Measurements from ENCODE around the gene POMGNT2.

POMGNT2 gene

DNA sequence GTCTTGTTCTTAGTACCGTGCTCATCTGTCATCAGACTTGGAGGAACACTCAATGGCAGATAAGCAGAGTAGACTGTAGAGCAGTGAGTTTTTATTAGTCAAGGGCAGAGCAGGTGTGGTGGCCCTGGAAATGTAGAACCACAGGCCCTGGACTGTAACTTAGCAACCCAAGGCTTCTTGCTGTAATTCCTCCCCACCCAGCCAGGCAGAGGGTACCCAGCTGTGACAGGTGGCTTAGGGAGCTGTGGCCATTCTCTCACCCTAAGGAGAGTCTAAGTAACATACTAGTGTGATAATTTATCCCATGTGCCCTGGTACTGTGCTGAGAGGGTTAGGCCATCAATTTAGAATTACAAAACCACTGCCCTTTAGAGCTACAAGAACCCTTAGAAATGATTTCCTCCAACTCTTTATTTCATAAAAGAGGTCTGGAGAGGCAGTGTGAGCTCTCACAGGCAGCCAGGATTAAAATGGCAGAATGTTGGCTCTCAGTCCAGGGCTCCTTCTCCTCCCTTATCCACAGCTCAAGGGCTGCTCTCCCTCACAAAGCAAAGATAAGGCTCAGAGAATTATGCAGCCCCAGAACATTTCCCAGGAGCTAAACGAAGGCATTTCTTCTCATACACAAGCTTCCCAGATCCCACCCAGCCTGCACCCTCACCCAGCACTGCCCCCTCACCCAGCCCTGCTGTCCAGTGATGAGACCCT is 3.0 kb downstream of the POMGNT2 start:
- no peak for DNase-seq (ENCODE audit: low read depth, low spot score)

DNA sequence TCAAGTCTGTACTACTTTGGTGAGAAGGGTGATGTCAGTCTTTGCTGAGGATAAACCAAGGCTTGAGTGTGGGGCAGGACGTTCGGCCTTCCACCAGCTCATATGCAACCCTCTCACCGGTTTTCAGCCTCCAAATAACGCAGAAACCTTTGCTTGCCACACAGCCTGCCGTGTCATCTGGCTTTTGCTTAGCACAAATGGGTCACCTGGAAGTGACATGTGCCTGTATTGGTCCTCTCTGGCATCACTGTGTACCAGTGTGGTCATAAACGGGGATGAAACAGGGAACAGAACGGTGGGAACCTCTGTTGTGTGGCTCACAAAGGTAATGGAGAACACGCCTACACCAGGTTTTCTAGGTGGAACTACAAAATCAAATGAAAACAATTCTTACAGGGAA is 7.1 kb downstream of the POMGNT2 start:
- DNase-seq (ENCODE audit: low read depth, low spot score), result no peak

DNA sequence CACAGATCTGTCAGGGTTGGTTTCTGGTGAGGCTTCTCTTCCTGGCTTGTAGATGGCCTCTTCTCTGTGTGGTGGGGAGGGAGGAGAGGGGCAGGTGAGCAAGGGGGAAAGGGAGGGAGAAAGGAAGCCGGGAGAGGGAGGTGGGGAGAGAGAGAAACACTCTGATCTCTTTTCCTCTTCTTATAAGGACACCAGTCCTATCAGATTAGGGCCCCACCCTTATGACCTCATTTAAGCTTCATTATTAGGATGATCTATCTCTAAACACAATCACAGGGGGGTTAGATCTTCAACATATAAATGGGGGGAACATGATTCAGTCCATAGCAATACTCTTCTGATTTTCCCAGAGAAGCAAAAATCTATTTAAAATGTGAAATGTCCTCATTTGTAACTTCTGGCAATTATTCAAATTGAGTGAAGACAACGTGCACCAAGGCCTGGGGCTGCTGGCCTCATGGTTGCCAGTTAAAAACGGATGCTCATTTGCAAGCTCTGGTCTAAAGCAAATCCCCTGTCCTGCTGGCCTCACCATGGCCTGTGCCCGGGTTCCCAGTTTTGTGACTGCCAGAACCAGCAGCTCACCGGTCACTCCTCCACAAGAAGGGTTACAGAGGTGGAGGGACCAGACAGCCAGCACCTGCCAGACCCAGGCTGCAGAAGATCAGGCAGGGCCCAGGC is 8.3 kb downstream of the POMGNT2 start:
- DNase-seq (ENCODE audit: low read depth, low spot score), result no peak

DNA sequence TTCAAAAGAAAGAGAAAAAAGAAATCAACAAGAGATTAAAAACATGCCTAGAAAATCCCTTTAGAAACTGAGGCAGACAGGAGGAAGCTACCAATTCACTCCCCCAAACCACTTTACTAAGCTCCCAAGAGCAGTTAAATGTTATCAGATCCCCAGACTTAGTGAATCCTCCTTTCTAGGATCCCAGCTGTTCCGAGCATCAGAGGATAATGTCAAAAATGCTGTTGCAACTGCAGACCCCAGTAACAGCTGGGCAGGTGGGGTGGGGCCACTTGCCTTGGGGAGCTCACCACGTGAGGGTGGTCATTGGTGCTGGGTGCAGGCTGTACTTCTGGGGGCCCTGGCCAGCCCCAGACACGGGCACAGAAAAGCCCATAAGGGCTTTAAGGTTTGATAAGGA is 9.1 kb downstream of the POMGNT2 start:
- DNase-seq (ENCODE audit: low read depth, low spot score), result no peak

DNA sequence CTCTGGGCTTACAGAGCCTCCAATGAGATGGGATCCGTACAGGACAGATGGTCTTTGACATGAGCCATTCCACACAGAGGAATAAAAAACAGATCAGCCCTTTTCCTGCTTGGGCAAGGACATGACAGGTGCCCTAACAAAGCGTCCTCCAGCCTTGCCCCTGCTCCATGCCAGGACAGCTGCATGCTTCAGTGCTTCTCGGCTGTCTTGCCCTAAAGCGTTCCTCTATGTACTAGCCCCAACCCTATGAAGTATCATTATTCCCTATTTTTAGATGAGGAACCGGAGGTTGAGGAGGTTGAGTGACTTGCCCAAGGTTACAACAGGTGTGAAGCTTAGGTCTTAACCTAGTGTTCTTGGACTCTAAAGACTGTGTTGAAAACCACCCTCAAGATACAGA is 10.5 kb downstream of the POMGNT2 start:
- no peak for DNase-seq (ENCODE audit: low read depth, low spot score)

DNA sequence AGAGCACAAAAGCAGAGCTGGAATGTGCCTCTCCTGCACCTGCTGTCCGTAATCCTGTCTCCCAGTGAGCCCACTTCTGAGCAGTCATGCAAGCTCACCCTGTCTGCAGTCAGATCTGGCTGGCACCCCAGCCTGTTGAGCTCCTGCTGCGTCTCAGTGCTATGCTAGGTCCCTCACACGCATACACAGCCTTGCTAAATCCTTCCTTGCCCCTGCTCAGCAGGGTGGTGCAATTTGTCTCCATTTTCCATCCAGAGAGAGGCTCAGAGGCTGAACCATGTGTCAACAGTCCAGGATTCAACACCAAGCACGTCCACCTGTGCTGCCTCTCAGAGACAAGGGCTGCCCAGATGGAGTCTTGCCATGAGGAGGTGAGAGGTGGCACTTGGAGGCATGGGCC is 11.0 kb downstream of the POMGNT2 start:
- no peak for DNase-seq (ENCODE audit: low read depth, low spot score)

DNA sequence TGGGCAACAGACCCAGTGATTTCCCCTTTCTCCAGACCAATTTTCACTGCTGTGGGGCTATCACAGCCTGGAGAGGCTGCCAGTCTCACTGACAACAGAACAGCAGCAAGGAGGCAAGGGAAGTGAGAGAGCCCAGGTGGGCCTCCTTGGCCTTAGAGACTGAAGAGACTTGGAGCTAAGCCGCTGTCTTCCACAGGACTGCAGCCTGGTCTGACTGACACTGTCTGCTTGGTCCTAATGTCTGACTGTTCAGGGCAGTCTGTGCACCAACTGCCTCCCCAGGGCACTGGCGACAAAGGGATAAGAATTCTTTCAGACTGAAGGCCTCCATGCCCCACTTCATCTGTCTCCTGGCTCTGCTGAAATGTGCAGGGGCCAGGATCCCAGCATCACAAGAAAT is 11.5 kb downstream of the POMGNT2 start:
- no peak for DNase-seq (ENCODE audit: low read depth, low spot score)

DNA sequence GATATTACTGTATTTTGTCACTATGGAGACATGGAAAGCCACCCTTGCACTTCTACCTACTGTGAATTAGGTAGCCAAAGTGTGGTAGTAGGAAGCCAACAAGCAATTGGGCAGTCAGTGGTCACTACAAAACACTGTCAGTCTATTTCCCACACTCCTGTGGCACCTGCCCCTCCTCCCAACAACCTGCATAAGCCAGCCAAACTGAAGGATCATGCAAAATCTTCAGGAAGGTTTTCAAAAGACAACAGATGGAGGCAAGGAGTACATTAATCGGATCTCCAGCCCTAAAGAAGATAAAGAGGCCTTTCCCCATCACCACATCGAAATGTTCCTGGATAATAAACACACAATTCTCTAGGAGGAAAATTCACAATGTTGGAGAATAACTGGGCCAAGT is 11.9 kb downstream of the POMGNT2 start:
- DNase-seq (ENCODE audit: low read depth, low spot score), result no peak

DNA sequence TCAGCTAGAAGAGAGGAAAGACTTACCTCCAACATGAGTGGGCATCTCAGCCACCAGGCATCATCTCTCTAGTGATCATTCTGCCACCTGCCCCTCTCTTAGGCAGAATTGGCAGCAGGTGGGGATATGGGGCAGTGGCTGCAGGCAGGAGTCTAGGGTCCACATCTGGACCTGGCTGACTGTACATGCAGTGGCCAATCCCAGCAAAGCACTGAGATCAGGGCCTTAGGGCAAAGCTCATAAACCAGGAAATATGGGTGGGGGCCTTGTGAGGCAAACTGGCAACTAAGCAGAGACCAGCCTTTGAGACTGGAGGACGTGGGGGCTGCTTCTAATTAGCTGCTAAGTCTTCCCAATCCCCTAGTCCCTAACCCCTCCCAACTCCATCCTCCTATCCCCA is 12.9 kb downstream of the POMGNT2 start:
- DNase-seq (ENCODE audit: low read depth, low spot score), result no peak

DNA sequence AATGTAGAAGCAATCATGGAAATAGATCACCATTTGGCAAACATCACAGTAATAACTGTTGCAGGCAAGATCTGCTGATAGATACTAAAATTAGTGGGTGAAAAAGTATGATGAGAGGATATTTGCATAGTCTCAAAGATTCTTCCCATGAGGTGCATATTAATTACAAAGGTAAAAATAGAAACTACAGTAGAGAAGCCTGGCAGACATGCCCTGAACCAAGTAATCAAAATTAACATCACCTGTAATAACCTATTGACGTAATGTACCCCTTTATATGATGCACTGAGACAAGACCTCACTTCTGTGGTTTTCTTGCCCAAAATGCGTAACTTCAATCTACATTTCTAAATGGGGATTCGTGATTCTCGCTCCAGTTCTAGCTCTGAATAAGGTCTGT is 14.4 kb downstream of the POMGNT2 start:
- no peak for DNase-seq (ENCODE audit: low read depth, low spot score)

DNA sequence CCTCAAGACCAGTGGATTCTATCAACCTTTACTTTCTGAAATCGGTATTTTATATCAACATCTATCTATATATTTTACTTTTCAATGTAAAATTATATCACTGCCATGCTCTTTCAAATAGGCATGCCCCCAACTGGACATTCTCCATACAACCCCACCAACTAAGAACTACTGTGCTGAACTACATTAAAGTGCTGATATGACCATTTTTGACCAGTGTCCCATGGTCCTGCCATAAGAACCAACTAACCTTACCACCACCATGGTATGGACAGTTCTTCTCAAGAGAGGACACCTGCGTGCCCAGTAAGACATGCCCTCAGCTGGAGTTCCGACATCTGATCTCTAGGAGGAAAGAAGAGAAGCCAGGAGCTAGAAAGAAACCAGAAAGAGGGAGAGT is 15.6 kb downstream of the POMGNT2 start:
- DNase-seq (ENCODE audit: low read depth, low spot score), result no peak

DNA sequence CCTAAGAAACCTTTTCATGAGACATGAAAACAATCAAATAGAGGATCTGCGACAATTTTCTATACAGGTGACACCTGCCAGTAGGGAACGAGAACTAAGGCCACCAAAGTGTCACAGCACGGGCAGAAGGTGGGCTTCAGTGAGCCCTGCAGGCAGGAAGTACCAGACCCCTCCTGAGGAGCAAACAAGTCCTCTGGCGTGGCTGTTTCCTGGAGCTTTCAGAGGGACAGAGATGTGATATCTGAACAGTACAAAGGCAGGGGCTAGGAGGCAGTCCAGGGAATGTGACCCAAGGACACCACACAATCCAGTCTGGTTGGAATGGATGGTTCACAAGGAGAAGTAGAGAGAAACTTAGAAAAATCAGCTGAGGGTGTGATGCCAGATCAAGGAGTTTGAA is 16.8 kb downstream of the POMGNT2 start:
- no peak for DNase-seq (ENCODE audit: low read depth, low spot score)

DNA sequence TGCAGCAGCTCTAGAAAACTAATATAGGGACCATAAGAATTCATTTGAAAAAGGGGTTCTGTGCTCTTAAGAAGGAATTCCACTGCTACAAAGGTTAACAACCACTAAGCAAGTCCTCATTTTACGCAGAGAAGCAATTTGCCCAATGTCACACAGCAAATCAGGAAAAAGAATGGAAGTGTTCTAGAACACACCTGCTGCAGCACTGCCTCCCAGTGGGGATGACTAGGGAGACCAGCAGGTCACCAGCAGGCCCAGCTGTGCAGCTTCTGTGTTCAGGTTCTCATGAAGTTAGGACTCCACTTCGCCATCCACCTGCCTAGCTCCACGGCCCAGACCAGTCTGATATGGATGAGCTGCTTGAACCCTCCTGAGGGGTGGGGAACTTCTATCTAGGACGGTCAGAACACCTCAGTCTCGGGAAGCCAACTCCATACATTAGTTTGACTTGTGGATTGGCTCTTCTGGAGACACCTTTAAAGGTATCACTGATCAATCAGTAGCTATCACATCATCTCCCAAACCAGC is 18.6 kb downstream of the POMGNT2 start:
- DNase-seq (ENCODE audit: low read depth, low spot score), result no peak

DNA sequence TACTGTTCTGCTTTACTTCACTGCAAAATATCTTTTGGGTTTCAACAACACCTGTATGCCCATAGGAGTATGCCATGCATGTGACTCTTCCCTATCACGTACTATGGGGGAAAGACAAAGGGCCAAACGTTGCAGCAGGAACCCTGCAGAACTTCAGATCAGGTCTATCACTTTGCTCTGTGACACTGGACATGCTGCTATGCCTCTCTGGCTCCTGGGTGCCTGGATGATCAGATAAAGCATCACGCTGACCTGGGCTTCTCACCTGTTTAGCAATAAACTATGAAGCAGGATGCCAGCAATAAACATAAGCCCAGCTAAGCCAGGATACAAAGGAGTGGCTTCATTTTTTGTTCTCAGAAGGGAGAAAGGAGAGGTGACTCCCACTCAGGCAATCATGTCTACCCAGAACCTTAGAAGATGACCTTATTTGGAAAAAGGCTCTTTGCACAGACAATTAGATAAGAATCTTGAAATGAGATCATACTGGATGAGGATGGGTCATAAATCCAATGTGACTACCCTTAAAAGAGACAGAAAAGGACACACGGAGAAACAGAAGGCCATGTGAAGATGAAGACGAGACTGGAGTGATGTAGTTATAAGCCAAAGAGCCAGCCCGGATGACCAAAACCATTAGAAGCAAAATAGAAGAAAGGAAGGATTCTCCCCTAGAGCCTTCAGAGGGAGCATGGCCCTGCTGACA is 19.3 kb downstream of the POMGNT2 start:
- no peak for DNase-seq (ENCODE audit: low read depth, low spot score)

DNA sequence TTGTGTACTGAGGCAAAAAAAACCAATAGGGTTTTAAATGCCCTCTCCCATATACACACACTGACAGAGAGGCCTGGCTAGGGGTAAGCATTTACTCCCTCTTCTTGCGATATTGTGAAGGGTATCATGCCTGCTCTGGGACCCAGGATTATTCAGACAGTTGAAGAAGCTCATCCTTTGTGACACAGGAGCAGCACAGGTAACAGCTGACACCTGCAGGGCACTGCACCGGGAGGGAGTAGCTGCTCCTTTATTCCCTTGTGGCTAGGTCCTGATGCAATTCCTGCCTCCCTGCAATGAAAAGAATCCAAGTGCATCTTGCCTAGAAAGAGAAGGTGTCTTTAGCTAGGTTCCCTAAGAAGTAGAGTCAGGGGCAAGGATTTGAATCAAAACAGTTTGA is 23.4 kb downstream of the POMGNT2 start:
- DNase-seq (ENCODE audit: low read depth, low spot score), result no peak

DNA sequence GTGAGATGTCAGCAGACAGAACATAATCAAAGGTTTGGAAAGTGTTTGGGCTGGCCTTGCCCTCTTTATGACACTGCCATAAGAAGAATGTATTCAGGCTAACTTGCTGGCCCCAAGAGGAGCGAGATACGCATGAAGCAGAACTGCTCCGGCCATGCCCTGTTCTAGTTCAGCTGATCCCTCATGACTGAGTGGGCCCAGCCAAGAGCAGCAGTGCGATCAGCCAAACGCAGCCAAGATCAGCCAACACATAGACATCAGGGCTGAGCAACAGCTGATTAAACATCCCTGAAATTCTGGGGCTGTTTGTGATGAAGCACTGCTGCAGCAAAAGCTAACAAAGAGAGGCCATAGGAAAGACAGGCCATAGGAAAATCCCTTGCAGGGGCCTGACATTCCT is 24.1 kb downstream of the POMGNT2 start:
- DNase-seq (ENCODE audit: low read depth, low spot score), result no peak

DNA sequence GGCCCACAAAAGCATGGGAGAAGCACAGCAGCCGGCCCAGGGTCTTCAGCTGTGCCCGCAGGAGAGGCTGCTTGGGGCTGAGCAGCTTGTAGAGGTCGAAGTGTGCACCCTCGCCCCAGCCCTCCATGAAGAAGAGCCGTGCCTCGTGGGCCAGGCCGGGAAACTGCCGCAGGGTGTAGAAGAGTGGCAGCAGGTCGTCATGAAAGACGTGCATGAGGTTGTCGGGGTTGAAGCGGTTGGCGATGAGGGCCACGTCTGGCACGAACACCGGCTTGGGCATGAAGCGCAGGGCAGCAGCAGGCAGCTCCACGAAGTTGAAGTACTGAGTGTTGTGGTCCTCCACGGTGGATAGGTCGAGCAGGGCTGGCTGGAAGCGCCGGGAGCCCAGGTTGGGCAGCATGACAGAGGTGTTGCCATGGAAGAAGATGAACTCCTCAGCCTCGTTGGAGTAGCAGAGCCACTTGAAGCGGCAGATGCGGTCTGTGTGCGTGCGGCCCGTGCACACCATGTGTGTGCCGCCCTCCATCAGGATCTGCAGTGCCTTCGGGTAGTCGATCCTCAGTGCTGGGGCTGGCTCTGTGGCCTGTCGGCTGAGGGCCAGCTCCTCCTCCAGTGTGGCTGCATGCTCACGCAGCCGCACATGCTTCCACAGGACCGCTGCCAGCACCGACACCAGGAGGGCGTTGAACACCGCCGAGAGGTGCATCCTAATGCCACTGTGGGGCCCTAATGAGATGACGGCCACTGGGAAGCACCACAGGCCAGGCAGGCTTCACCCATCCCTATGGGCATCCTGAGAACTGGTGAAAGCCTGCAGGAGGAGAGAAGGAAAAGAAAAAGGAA is 24.9 kb downstream of the POMGNT2 start:
- DNase-seq (ENCODE audit: low read depth, low spot score), result no peak

DNA sequence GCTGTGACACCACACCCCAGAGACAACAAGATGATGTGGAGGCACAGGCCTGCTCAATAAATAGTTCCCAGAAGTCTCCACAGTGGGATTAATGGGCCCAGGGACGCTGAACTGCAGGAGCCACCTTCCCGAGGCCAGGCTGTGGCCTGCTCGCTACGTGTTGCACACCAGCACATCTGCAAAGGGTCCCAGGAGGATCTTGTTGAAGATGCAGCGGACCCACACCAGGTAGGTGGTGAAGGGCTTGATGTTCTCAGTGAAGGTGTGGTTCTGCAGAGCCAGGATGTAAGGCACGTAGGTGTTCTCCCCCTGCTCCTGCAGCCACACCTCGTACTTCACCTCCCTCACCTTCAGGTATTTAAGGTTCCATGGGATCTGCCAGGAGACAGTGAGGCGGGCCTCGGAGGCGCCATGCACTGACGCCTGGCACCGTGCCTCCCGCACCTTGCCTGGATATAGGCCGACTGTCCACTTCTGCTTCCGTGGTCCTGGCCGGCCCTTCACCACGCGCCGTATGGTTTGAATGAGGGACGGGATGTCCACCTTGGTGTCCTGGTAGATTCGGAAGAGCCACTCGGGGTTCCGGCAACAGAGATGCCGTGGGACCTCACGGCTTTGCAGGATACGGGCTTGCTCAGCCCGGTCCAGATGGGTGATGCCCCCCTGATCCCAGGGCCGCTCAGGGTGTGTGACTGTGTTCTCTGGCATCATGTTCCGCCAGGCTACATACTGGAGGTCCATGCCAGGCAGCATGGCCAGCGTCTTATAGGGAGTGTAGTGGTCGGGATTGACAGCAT is 26.1 kb downstream of the POMGNT2 start:
- DNase-seq (ENCODE audit: low read depth, low spot score), result no peak

DNA sequence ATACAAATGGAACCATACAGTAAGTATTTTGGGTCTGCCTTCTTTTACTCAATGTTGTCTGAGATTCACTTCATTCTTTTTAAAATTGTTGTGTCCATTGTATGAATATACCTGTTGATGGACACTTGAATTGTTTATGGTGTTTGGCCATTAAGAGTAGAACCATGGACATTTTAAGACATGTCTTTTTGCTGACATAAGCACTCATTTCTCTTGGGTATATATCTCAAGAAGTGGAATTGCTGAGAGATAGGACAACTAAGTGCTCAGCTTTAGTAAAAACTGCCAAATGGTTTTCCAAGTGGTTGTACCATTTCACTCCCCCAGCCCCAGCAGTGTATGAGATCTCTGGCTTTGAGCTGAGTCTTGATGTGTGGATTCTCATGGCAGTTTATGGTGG is 28.2 kb downstream of the POMGNT2 start:
- no peak for DNase-seq (ENCODE audit: low read depth, low spot score)

DNA sequence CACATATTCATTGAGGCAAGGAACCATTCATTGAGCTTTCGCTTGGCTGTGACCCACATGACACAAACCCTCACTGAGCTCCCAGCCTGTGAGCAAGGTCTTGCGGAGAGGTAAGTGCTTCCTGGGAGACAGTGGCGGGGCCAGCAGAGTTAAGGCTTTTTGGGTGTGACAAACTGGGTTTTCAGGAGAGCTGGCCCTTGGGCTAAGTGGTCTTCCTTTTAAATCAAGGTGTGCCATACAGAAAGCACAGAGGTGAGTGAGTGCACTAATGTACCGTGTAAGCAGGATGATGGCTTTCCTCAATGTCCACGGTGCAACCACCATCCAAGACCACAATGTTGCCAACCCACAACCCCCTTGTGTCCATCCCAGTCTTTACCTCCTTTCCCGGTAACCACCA is 28.6 kb downstream of the POMGNT2 start:
- DNase-seq (ENCODE audit: low read depth, low spot score), result no peak

DNA sequence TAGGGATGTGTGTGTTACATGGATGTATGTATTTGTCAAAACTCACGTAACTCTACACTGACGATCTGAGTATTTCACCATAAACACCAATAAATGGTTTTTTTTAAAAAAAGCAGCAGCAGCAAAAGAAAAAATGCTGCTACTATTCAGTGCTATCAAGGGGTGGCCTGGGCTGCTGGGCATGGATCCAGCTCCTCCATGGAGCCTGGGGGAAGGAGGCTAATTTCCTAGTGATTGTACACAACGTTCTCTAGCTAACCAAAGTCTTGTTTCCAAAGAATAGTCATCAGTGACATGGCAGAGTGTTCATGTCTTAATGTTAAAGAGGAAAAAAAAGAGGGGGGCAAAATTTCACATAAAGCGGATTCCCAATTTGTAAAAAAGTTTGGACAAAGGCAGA is 29.0 kb downstream of the POMGNT2 start:
- DNase-seq (ENCODE audit: low read depth, low spot score), result no peak

Measured in activated CD4-positive, CD25-positive, alpha-beta regulatory T cell treated with anti-CD3 and anti-CD28 coated beads, Interleukin-2, amount 50 U/mL, for 16 hours (primary cell).